HG02981 (cell line): Measurements from ENCODE around the gene ALOX15B.
"Not testable (repeated sequence)": the region's sequence is repeated elsewhere in the genome, so short reads cannot be mapped to it uniquely, and the experiment has no call there.

Experiments
- ATAC-seq: cut with Tn5 transposase; IDR thresholded peaks from one replicate; pipeline ENCODE4 v1.9.1; 2021; ENCODE audit warnings: mild to moderate bottlenecking, moderate library complexity; ENCODE audit not compliant: unreplicated experiment

The ALOX15B gene

GRCh38 chr17:8060274-8060673, 21.4 kb downstream of the ALOX15B start:
- no peak for ATAC-seq

GRCh38 chr17:8061851-8062250, 23.0 kb downstream of the ALOX15B start:
- ATAC-seq = not testable (repeated sequence)

- ATAC-seq = no peak
Measured at GRCh38 chr17:8062435-8062806, 23.6 kb downstream of the ALOX15B start.

- no peak for ATAC-seq
Measured at GRCh38 chr17:8062807-8063483, 24.1 kb downstream of the ALOX15B start.

- ATAC-seq = no peak
Measured at GRCh38 chr17:8063761-8064534, 25.1 kb downstream of the ALOX15B start.

GRCh38 chr17:8064561-8065019, 25.7 kb downstream of the ALOX15B start:
- ATAC-seq = no peak

- no peak for ATAC-seq
Measured at GRCh38 chr17:8066841-8067775, 28.2 kb downstream of the ALOX15B start.

- no peak for ATAC-seq
Measured at GRCh38 chr17:8067806-8068205, 28.9 kb downstream of the ALOX15B start.

GRCh38 chr17:8068736-8069586, 30.1 kb downstream of the ALOX15B start:
- no peak for ATAC-seq

GRCh38 chr17:8069587-8069860, 30.7 kb downstream of the ALOX15B start:
- no peak for ATAC-seq

- no peak for ATAC-seq
Measured at GRCh38 chr17:8071496-8071895, 32.6 kb downstream of the ALOX15B start.

- ATAC-seq = no peak
Measured at GRCh38 chr17:8072341-8072728, 33.5 kb downstream of the ALOX15B start.

GRCh38 chr17:8072729-8073461, 34.0 kb downstream of the ALOX15B start:
- no peak for ATAC-seq

GRCh38 chr17:8073627-8074484, 35.0 kb downstream of the ALOX15B start:
- ATAC-seq = no peak

GRCh38 chr17:8074554-8074953, 35.7 kb downstream of the ALOX15B start:
- ATAC-seq = no peak

- no peak for ATAC-seq
Measured at GRCh38 chr17:8075081-8075480, 36.2 kb downstream of the ALOX15B start.

GRCh38 chr17:8075574-8076342, 36.9 kb downstream of the ALOX15B start:
- ATAC-seq = no peak
